ENCODE results near the gene SQSTM1. TPM values are rescaled to one million over a fixed set of nuclear protein-coding genes. Genes with fewer than 3 reads are reported as not detected.

SQSTM1 gene
- total and polyA plus RNA-seq, 9 of the 15 experiments (the other 6 are each of a cell fraction or from before 2014, with no cell fraction given): 5.6 to 148 (median 64.0) TPM

GRCh38 chr5:179819296-179820126 lies 1.2 kb upstream of the SQSTM1 start (continued):
- TF ChIP-seq ZNF165 (CRISPR knock-in tag; IDR thresholded peaks at IDR 0.05; ENCODE audit: borderline replicate concordance): peak; percentile 94
- TF ChIP-seq E2F3 (CRISPR knock-in tag; IDR thresholded peaks at IDR 0.05): peak; percentile 92
- no peak for TF ChIP-seq RBM22 (IDR thresholded peaks at IDR 0.05; ENCODE audit: low read depth, low read length, poor library complexity, severe bottlenecking)
- TF ChIP-seq, protein P1, sequence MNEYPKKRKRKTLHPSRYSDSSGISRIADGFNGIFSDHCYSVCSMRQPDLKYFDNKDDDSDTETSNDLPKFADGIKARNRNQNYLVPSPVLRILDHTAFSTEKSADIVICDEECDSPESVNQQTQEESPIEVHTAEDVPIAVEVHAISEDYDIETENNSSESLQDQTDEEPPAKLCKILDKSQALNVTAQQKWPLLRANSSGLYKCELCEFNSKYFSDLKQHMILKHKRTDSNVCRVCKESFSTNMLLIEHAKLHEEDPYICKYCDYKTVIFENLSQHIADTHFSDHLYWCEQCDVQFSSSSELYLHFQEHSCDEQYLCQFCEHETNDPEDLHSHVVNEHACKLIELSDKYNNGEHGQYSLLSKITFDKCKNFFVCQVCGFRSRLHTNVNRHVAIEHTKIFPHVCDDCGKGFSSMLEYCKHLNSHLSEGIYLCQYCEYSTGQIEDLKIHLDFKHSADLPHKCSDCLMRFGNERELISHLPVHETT (CRISPR knock-in tag; conservative IDR thresholded peaks at IDR 0.05 in 1 of 2, IDR thresholded peaks at IDR 0.05 in 1 of 2): peak in 1 of 2 experiments; percentile 90; a peak in 2 of 4 replicates
- TF ChIP-seq NR4A1 (CRISPR knock-in tag; IDR thresholded peaks at IDR 0.05): peak; percentile 95
- peak; percentile 96 for TF ChIP-seq NR4A1 (tag; IDR thresholded peaks at IDR 0.05)
- TF ChIP-seq, protein P2, sequence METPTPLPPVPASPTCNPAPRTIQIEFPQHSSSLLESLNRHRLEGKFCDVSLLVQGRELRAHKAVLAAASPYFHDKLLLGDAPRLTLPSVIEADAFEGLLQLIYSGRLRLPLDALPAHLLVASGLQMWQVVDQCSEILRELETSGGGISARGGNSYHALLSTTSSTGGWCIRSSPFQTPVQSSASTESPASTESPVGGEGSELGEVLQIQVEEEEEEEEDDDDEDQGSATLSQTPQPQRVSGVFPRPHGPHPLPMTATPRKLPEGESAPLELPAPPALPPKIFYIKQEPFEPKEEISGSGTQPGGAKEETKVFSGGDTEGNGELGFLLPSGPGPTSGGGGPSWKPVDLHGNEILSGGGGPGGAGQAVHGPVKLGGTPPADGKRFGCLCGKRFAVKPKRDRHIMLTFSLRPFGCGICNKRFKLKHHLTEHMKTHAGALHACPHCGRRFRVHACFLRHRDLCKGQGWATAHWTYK (CRISPR knock-in tag; IDR thresholded peaks at IDR 0.05): peak; percentile 93
- TF ChIP-seq MEF2A (IDR thresholded peaks at IDR 0.05; ENCODE audit: control insufficient read depth, low read depth, low read length): 0 out of 2 replicates have a peak, but pooled peaks have one; percentile 0
- no peak for TF ChIP-seq TAL1 (IDR thresholded peaks at IDR 0.05)
- peak; percentile 42; the same call in 1 of the 2 replicates for TF ChIP-seq CREM (IDR thresholded peaks at IDR 0.05; ENCODE audit: low read depth)
- peak; percentile 72; the same call in 1 of the 2 replicates for TF ChIP-seq ZNF134 (CRISPR knock-in tag; conservative IDR thresholded peaks at IDR 0.05)
- TF ChIP-seq FOXJ2 (tag; IDR thresholded peaks at IDR 0.05): peak; percentile 12; the same call in 1 of the 2 replicates
- TF ChIP-seq, protein P3, sequence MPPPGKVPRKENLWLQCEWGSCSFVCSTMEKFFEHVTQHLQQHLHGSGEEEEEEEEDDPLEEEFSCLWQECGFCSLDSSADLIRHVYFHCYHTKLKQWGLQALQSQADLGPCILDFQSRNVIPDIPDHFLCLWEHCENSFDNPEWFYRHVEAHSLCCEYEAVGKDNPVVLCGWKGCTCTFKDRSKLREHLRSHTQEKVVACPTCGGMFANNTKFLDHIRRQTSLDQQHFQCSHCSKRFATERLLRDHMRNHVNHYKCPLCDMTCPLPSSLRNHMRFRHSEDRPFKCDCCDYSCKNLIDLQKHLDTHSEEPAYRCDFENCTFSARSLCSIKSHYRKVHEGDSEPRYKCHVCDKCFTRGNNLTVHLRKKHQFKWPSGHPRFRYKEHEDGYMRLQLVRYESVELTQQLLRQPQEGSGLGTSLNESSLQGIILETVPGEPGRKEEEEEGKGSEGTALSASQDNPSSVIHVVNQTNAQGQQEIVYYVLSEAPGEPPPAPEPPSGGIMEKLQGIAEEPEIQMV (tag; conservative IDR thresholded peaks at IDR 0.05; ENCODE audit: low read depth): peak; percentile 69; the same call in 1 of the 2 replicates
- 0 out of 2 replicates have a peak, but pooled peaks have one; percentile 29 for TF ChIP-seq HEY1 (CRISPR knock-in tag; IDR thresholded peaks at IDR 0.05; ENCODE audit: borderline replicate concordance)
- 0 out of 2 replicates have a peak, but pooled peaks have one; percentile 25 for TF ChIP-seq ZNF212 (CRISPR knock-in tag; IDR thresholded peaks at IDR 0.05)
- TF ChIP-seq NR1H2 (CRISPR knock-in tag; IDR thresholded peaks at IDR 0.05): peak; percentile 36; the same call in 1 of the 2 replicates

All from K562 (cell line).